DOHH2 (cell line): ENCODE results near the gene NCKAP5.

Experiments
- H3F3A ChIP-seq: fragments of 200-600 bp; sonication (generic), shearing (Covaris generic); 2 replicates; pipeline ENCODE4 v1.6.0; 2016; ENCODE audit warnings: antibody characterized with exemption, mild to moderate bottlenecking; ENCODE audit not compliant: control insufficient read depth, insufficient read depth
- H3K27ac ChIP-seq: fragments of 200-600 bp; sonication (generic); 2 replicates; pipeline ENCODE4 v1.5.1; 2014; ENCODE audit warnings: low read depth, mild to moderate bottlenecking, low read length, moderate library complexity
- H3K27me3 ChIP-seq: fragments of 200-600 bp; sonication (generic); 2 replicates; pipeline ENCODE4 v1.6.1; 2014; ENCODE audit warnings: mild to moderate bottlenecking, low read length, mixed read lengths; ENCODE audit not compliant: control insufficient read depth
- H3K36me3 ChIP-seq: fragments of 200-600 bp; sonication (generic); 2 replicates; pipeline ENCODE4 v1.6.1; 2014; ENCODE audit warnings: mild to moderate bottlenecking, low read length, moderate library complexity, mixed read lengths; ENCODE audit not compliant: control insufficient read depth
- H3K4me1 ChIP-seq: fragments of 200-600 bp; sonication (generic); 2 replicates; pipeline ENCODE4 v1.6.1; 2014; ENCODE audit warnings: mild to moderate bottlenecking, low read length, mixed read lengths; ENCODE audit not compliant: control insufficient read depth
- H3K4me2 ChIP-seq: fragments of 200-600 bp; sonication (generic); 2 replicates; pipeline ENCODE4 v1.6.0; 2014; ENCODE audit warnings: mild to moderate bottlenecking, low read length, moderate library complexity
- H3K4me3 ChIP-seq: fragments of 200-600 bp; sonication (generic); 2 replicates; pipeline ENCODE4 v1.5.1; 2014; ENCODE audit warnings: mild to moderate bottlenecking, low read length, mixed read lengths
- H3K79me2 ChIP-seq: fragments of 200-600 bp; sonication (generic); 2 replicates; pipeline ENCODE4 v1.6.1; 2014; ENCODE audit warnings: mild to moderate bottlenecking, low read length, mixed read lengths; ENCODE audit not compliant: control insufficient read depth
- H3K9me2 ChIP-seq: fragments of 200-600 bp; sonication (generic); replicated peaks from 2 replicates; pipeline ENCODE4 v1.6.1; 2014; ENCODE audit warnings: mild to moderate bottlenecking, low read length, mixed read lengths; ENCODE audit not compliant: control insufficient read depth
- H3K9me3 ChIP-seq: fragments of 200-600 bp; sonication (generic); 2 replicates; pipeline ENCODE4 v1.6.1; 2014; ENCODE audit warnings: antibody characterized with exemption, low read length, mixed read lengths; ENCODE audit not compliant: control insufficient read depth, insufficient read depth
- H4K20me1 ChIP-seq: fragments of 200-600 bp; sonication (generic); 2 replicates; pipeline ENCODE4 v1.6.0; 2014; ENCODE audit warnings: low read depth, mild to moderate bottlenecking, antibody characterized with exemption, low read length, moderate library complexity; ENCODE audit not compliant: control insufficient read depth, insufficient read depth
- CTCF ChIP-seq: fragments of 200-600 bp; sonication (generic); IDR thresholded peaks from one replicate; pipeline ENCODE4 v1.5.1; 2014; ENCODE audit warnings: antibody characterized with exemption, mild to moderate bottlenecking, low read depth, low read length; ENCODE audit not compliant: poor library complexity, severe bottlenecking
- EZH2phosphoT487 ChIP-seq: fragments of 200-600 bp; sonication (generic); IDR thresholded peaks from 2 replicates; pipeline ENCODE4 v1.6.1; 2017; ENCODE audit warnings: borderline replicate concordance, mild to moderate bottlenecking, antibody characterized with exemption, low read length, moderate library complexity, mixed read lengths

Gene NCKAP5

DNA sequence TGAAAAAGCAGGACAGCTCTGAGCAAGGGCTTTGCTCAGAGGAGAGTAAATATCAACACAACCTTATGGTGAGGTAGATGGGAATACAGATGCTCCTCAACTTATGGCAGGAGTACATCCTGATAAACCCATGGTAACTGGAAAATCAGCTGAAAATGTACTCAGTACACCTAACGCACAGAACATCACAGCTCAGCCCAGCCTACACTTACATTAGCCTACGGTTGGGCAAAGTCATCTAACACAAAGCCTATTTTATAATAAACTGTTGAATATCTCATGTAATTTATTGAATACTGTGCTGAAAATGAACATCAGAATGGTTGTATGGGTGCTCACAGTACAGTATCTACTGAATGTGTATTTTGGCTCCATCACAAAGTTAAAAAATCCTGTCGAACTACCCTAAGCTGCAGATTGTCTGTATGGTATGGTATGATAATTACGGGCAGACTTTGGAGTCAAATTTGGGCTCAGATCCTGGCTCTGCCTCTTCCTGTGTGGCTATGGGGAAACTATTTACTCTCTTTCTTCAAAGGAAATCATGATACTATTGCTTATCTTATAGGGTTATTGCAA, 778.0 kb downstream of the NCKAP5 start:
- Histone ChIP-seq H3K4me2 (no peak overlapping the region), H3K4me1 (no peaks in the 10 kb centered on the region), H3K79me2 (no peaks in the 10 kb centered on the region), H3K9me3 (no peaks in the 10 kb centered on the region; the same call in 1 of the 2 replicates), H3K27me3 (no peaks in the 10 kb centered on the region), H3K4me3 (no peak overlapping the region), H3K9me2 (no peaks in the 10 kb centered on the region), H3K36me3 (no peaks in the 10 kb centered on the region), H3F3A (no peaks in the 10 kb centered on the region), H4K20me1 (no peaks in the 10 kb centered on the region), H3K27ac (no peak overlapping the region)
- TF ChIP-seq EZH2phosphoT487 = no peak
- TF ChIP-seq CTCF = no peak

DNA sequence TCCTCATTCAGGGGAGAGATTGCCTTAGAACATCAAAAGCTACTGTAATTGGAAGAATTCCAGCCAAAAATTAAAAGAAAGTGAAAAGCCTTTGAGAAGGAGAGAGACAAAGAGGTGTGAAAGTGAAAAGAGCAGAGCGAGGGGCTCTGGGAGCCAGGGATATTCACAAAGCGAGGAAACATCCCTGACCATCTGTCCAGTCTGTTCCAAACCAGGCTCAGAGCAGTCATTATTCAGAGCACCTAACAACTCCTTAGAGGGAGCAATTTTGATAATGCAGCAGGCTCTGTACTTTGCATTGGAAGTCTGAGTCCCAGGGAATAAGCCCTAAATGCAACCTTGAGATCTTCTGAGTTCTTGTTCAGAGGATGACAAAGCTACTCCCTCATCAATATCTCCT, 779.2 kb downstream of the NCKAP5 start:
- H3K4me2 ChIP-seq = no peak overlapping the region
- H3K4me1 ChIP-seq = no peaks in the 10 kb centered on the region
- no peaks in the 10 kb centered on the region for H4K20me1 ChIP-seq
- no peaks in the 10 kb centered on the region for H3K79me2 ChIP-seq
- H3K27ac ChIP-seq = no peak overlapping the region
- H3K9me3 ChIP-seq = no peaks in the 10 kb centered on the region; the same call in 1 of the 2 replicates
- H3K27me3 ChIP-seq = no peaks in the 10 kb centered on the region
- no peaks in the 10 kb centered on the region for H3F3A ChIP-seq
- H3K36me3 ChIP-seq = no peaks in the 10 kb centered on the region
- no peaks in the 10 kb centered on the region for H3K9me2 ChIP-seq
- H3K4me3 ChIP-seq = no peak overlapping the region
- no peak for TF ChIP-seq EZH2phosphoT487
- TF ChIP-seq CTCF = no peak

GRCh38 chr2:132788310-132788838, 779.9 kb downstream of the NCKAP5 start:
- TF ChIP-seq CTCF (no peak), EZH2phosphoT487 (no peak)
- no peaks in the 10 kb centered on the region for H3K27me3 ChIP-seq

More at GRCh38 chr2:132788310-132788838, 779.9 kb downstream of the NCKAP5 start:
- Histone ChIP-seq H4K20me1 (no peaks in the 10 kb centered on the region), H3K4me3 (no peak overlapping the region), H3K36me3 (no peaks in the 10 kb centered on the region), H3K27ac (no peak overlapping the region), H3F3A (no peaks in the 10 kb centered on the region), H3K9me2 (no peaks in the 10 kb centered on the region), H3K79me2 (no peaks in the 10 kb centered on the region), H3K4me1 (no peaks in the 10 kb centered on the region), H3K9me3 (no peaks in the 10 kb centered on the region; the same call in 1 of the 2 replicates), H3K4me2 (no peak overlapping the region)
